Glutamatergic neuron (in vitro differentiated cells): ENCODE data around the gene EPB41L3. TPM values are rescaled to one million over a fixed set of nuclear protein-coding genes. Genes with fewer than 3 reads are reported as not detected.

Experiments
- DNase-seq: peaks from one replicate; pipeline ENCODE4 v3.0.0; 2022
- H3K27ac Mint-ChIP-seq: one replicate; pipeline ENCODE4 v1.8.0; 2020; ENCODE audit warnings: mild to moderate bottlenecking, mixed read lengths, inconsistent platforms; ENCODE audit not compliant: unreplicated experiment
- H3K27me3 Mint-ChIP-seq: one replicate; pipeline ENCODE4 v1.8.0; 2020; ENCODE audit warnings: mild to moderate bottlenecking, moderate library complexity, mixed read lengths, inconsistent platforms; ENCODE audit not compliant: unreplicated experiment
- H3K36me3 Mint-ChIP-seq: one replicate; pipeline ENCODE4 v1.8.0; 2020; ENCODE audit warnings: mild to moderate bottlenecking, mixed read lengths, inconsistent platforms; ENCODE audit not compliant: unreplicated experiment
- H3K4me1 Mint-ChIP-seq: one replicate; pipeline ENCODE4 v1.8.0; 2020; ENCODE audit warnings: mild to moderate bottlenecking, low read depth, mixed read lengths, inconsistent platforms; ENCODE audit not compliant: unreplicated experiment
- H3K4me3 Mint-ChIP-seq: one replicate; pipeline ENCODE4 v1.8.0; 2020; ENCODE audit warnings: mild to moderate bottlenecking, mixed read lengths, inconsistent platforms; ENCODE audit not compliant: unreplicated experiment
- H3K9me3 Mint-ChIP-seq: one replicate; pipeline ENCODE4 v1.8.0; 2020; ENCODE audit warnings: mild to moderate bottlenecking, moderate library complexity, mixed read lengths, inconsistent platforms; ENCODE audit not compliant: unreplicated experiment
- total RNA-seq: library from RNA; stranded (reverse); fragmentation: NEBNext Ultra II Directional; extraction: Animal tissue kit (Norgen Biotek cat#: 25700); gene quantifications from one replicate; pipeline ENCODE4 v1.2.1, GENCODE V29; 2021; ENCODE audit not compliant: unreplicated experiment
- TF ChIP-seq, protein P1 (sequence below): fragments of 200-600 bp; sonication (generic); IDR thresholded peaks from one replicate; pipeline ENCODE4 v1.5.0; 2021; ENCODE audit not compliant: partially characterized antibody, unreplicated experiment

Gene EPB41L3
- total RNA-seq, 1 donor from 2014 or later = 368 TPM

DNA sequence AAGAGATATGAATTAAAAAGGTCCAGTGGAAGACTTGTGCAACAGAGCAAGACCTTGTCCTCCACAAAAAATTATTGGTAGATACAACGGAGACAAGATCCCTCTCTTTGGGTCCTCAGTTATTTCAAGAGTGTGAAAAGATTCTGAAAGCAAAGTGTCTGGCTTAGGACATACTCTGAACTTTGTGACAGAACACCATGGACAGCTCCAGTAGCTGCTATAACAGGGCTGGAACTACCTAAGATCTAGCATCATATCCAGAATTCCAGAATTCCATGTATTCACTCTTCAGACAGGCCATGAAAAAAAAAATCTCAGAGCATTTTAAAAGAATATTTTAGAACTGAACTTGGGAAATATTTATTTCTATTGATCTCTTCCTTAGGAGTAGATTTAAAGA, 173.5 kb downstream of the EPB41L3 start:
- Mint-ChIP-seq H3K36me3 (no peaks in the 10 kb centered on the region), H3K4me1 (no peaks in the 10 kb centered on the region), H3K27ac (no peak overlapping the region), H3K27me3 (no peaks in the 10 kb centered on the region), H3K4me3 (no peak overlapping the region), H3K9me3 (no peaks in the 10 kb centered on the region)
- TF ChIP-seq, protein P1, sequence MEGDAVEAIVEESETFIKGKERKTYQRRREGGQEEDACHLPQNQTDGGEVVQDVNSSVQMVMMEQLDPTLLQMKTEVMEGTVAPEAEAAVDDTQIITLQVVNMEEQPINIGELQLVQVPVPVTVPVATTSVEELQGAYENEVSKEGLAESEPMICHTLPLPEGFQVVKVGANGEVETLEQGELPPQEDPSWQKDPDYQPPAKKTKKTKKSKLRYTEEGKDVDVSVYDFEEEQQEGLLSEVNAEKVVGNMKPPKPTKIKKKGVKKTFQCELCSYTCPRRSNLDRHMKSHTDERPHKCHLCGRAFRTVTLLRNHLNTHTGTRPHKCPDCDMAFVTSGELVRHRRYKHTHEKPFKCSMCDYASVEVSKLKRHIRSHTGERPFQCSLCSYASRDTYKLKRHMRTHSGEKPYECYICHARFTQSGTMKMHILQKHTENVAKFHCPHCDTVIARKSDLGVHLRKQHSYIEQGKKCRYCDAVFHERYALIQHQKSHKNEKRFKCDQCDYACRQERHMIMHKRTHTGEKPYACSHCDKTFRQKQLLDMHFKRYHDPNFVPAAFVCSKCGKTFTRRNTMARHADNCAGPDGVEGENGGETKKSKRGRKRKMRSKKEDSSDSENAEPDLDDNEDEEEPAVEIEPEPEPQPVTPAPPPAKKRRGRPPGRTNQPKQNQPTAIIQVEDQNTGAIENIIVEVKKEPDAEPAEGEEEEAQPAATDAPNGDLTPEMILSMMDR = no peak
- no peak for DNase-seq

DNA sequence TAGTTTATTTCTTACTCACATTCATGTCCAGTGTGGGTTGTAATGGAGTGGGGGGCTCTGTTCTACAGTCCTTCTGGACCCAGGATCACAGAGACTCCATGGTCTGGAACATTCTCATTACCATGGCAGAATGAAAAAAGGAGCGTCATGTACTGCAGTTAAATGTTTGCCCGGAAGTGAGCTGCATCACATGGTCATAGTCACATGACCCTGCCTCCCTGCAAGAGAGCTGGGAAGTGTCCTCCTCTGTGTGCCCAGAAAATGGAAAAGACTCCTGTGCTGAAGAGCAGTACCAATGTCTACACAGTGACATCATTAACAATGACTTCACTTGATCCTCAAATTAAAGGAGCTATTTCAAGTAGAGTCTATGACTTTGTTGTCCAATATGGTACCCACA, 174.3 kb downstream of the EPB41L3 start:
- Mint-ChIP-seq H3K4me1 (no peaks in the 10 kb centered on the region), H3K4me3 (no peak overlapping the region), H3K36me3 (no peaks in the 10 kb centered on the region), H3K9me3 (no peaks in the 10 kb centered on the region), H3K27ac (no peak overlapping the region), H3K27me3 (no peaks in the 10 kb centered on the region)
- DNase-seq = no peak
- TF ChIP-seq, protein P1 = no peak

DNA sequence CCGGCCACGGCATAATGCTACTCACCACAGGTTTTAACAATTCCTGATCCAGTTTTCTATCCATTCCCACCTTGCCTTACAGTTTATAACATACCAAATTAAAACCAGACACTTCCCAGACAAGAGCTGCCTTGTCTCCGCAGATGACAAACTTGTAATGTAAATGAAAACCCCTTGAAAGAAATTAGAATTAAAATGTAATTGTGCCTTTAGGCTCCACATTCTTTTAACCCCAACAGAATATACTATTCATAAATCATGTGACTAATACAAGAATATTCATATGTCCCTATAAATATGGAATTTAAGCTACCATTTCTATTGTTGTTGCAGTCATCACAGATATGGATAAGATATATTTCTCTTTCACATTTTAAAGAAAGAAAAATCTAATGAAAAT, 178.4 kb downstream of the EPB41L3 start:
- no peak overlapping the region for H3K27ac Mint-ChIP-seq
- H3K9me3 Mint-ChIP-seq = no peaks in the 10 kb centered on the region
- no peaks in the 10 kb centered on the region for H3K27me3 Mint-ChIP-seq
- H3K4me3 Mint-ChIP-seq = no peak overlapping the region
- H3K4me1 Mint-ChIP-seq = no peaks in the 10 kb centered on the region
- DNase-seq = no peak
- H3K36me3 Mint-ChIP-seq = no peaks in the 10 kb centered on the region
- TF ChIP-seq, protein P1 = no peak

DNA sequence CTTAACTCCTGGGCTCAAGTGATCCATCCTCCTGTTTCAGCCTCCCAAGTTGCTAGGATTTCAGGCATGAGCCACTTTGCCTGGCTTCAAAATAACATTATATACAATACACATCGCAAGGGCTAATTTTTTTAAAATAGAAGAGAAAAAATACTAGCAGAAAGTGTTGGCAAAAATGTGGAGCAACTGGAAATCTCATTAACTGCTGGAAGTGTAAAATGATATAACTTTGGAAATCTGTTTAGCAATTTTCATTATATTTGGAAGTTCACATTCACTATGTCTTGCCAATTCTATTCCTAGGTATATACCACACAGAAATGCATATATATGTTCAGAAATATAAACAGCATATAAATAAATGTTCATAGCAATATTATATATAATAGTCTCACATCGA, 193.2 kb downstream of the EPB41L3 start:
- Mint-ChIP-seq H3K27me3 (no peaks in the 10 kb centered on the region), H3K36me3 (peaks cover 5% of the 10 kb centered on the region), H3K4me1 (no peaks in the 10 kb centered on the region), H3K4me3 (no peak overlapping the region), H3K9me3 (peaks cover 3% of the 10 kb centered on the region), H3K27ac (no peak overlapping the region)
- TF ChIP-seq, protein P1 = no peak
- no peak for DNase-seq

Other genes with a start within 250 kb of the EPB41L3 start
- gene ZBTB14, start 248.3 kb downstream of the EPB41L3 start, total RNA-seq = 9.1 TPM